ENCODE results near the gene TRAPPC11.
"Not testable (repeated sequence)": the region's sequence is repeated elsewhere in the genome, so short reads cannot be mapped to it uniquely, and the experiment has no call there.

Gene TRAPPC11

GRCh38 chr4:183721207-183722081, 62.4 kb downstream of the TRAPPC11 start:
- DNase-seq, result peak in 6 of 56 donors; percentile 3 to 35 (median 16)

- DNase-seq, result peak in 20 of 56 donors; percentile 5 to 59 (median 26)
Measured at GRCh38 chr4:183722731-183723560, 63.9 kb downstream of the TRAPPC11 start.

- DNase-seq, result no peak
Measured at GRCh38 chr4:183723561-183724228, 64.6 kb downstream of the TRAPPC11 start.

GRCh38 chr4:183725585-183725984, 66.5 kb downstream of the TRAPPC11 start:
- not testable (repeated sequence) for DNase-seq

GRCh38 chr4:183727482-183727881, 68.4 kb downstream of the TRAPPC11 start:
- DNase-seq, result no peak

GRCh38 chr4:183728223-183729068, 69.4 kb downstream of the TRAPPC11 start:
- DNase-seq, result no peak

GRCh38 chr4:183729069-183729406, 69.9 kb downstream of the TRAPPC11 start:
- DNase-seq, result no peak

- DNase-seq, result no peak
Measured at GRCh38 chr4:183729430-183730328, 70.6 kb downstream of the TRAPPC11 start.

GRCh38 chr4:183732296-183732695, 73.2 kb downstream of the TRAPPC11 start:
- DNase-seq, result no peak

- no peak for DNase-seq
Measured at GRCh38 chr4:183733181-183733580, 74.1 kb downstream of the TRAPPC11 start.

- DNase-seq, result no peak
Measured at GRCh38 chr4:183738081-183738673, 79.1 kb downstream of the TRAPPC11 start.

- no peak for DNase-seq
Measured at GRCh38 chr4:183738961-183739360, 79.9 kb downstream of the TRAPPC11 start.

- DNase-seq, result no peak
Measured at GRCh38 chr4:183746305-183747229, 87.5 kb downstream of the TRAPPC11 start.

GRCh38 chr4:183747380-183747779, 88.3 kb downstream of the TRAPPC11 start:
- DNase-seq, result no peak

GRCh38 chr4:183747931-183748670, 89.0 kb downstream of the TRAPPC11 start:
- DNase-seq, result no peak

GRCh38 chr4:183751106-183751505, 92.0 kb downstream of the TRAPPC11 start:
- DNase-seq, result no peak

- no peak for DNase-seq
Measured at GRCh38 chr4:183755596-183755995, 96.5 kb downstream of the TRAPPC11 start.

Measured in amygdala (tissue), 56 donors.